Smooth muscle cell (in vitro differentiated cells): Measurements from ENCODE around the gene SRCAP. TPM values are rescaled to one million over a fixed set of nuclear protein-coding genes. Genes with fewer than 3 reads are reported as not detected.

Source experiments
- DNase-seq: peaks from one replicate; lab custom pipeline; 2025; ENCODE audit not compliant: unreplicated experiment; lab: John Stamatoyannopoulos, UW
- H2AFZ ChIP-seq: fragments of 200-600 bp; sonication (generic); 2 replicates; pipeline ENCODE4 v1.6.0; 2016; ENCODE audit warnings: antibody characterized with exemption, low read depth, mild to moderate bottlenecking
- H3F3A ChIP-seq: fragments of 200-600 bp; sonication (generic); 2 replicates; pipeline ENCODE4 v1.6.0; 2017; ENCODE audit warnings: antibody characterized with exemption, low read depth
- H3K27ac ChIP-seq: fragments of 200-600 bp; sonication (generic); 2 replicates; pipeline ENCODE4 v1.5.1; 2016; ENCODE audit warnings: low read depth, mild to moderate bottlenecking
- H3K27me3 ChIP-seq: fragments of 200-600 bp; sonication (generic); 2 replicates; pipeline ENCODE4 v1.6.1; 2016; ENCODE audit warnings: low read depth, mild to moderate bottlenecking
- H3K36me3 ChIP-seq: fragments of 200-600 bp; sonication (generic); 2 replicates; pipeline ENCODE4 v1.5.1; 2016; ENCODE audit warnings: low read depth
- H3K4me1 ChIP-seq: fragments of 200-600 bp; sonication (generic); 2 replicates; pipeline ENCODE4 v1.5.1; 2016; ENCODE audit warnings: low read depth
- H3K4me2 ChIP-seq: fragments of 200-600 bp; sonication (generic); 2 replicates; pipeline ENCODE4 v1.6.0; 2016; ENCODE audit warnings: mild to moderate bottlenecking
- H3K4me3 ChIP-seq: fragments of 200-600 bp; sonication (generic); 2 replicates; pipeline ENCODE4 v1.5.1; 2016; ENCODE audit warnings: mild to moderate bottlenecking
- H3K79me2 ChIP-seq: fragments of 200-600 bp; sonication (generic); 2 replicates; pipeline ENCODE4 v1.6.0; 2016; ENCODE audit warnings: low read depth, mild to moderate bottlenecking
- H3K9ac ChIP-seq: fragments of 200-600 bp; sonication (generic); 2 replicates; pipeline ENCODE4 v1.6.0; 2016; ENCODE audit warnings: low read depth
- H3K9me3 ChIP-seq: fragments of 200-600 bp; sonication (generic); replicated peaks from 2 replicates; pipeline ENCODE4 v1.5.1; 2016; ENCODE audit warnings: low read depth
- H4K20me1 ChIP-seq: fragments of 200-600 bp; sonication (generic); 2 replicates; pipeline ENCODE4 v1.6.0; 2016; ENCODE audit warnings: low read depth
- WGBS: methylation state at CpG from one replicate; pipeline ENCODE4 v1.1.7; 2016; ENCODE audit warnings: low lambda C conversion rate; 5-methylcytosine and 5-hydroxymethylcytosine counted together
- polyA plus RNA-seq: library from polyadenylated mRNA; unstranded; fragments of >200 nt; fragmentation: Nextera tagmentation; extraction: Ambion mirVana; gene quantifications from 2 replicates; pipeline ENCODE4 v1.2.1, GENCODE V29; 2016
- total RNA-seq: library from RNA; depleted of rRNA; stranded (reverse); fragments of >200 nt; gene quantifications from 2 replicates; pipeline ENCODE4 v1.2.3, GENCODE V29; 2014
- TF ChIP-seq, protein P1 (sequence below): fragments of 200-600 bp; sonication (generic); IDR thresholded peaks from 2 replicates; pipeline ENCODE4 v1.5.1; 2017; ENCODE audit warnings: borderline replicate concordance, mild to moderate bottlenecking, antibody characterized with exemption; ENCODE audit not compliant: insufficient read depth, poor library complexity, severe bottlenecking

The SRCAP gene
- total and polyA plus RNA-seq, 2 experiments from 2014 or later: 9.0 to 14.5 TPM

DNA sequence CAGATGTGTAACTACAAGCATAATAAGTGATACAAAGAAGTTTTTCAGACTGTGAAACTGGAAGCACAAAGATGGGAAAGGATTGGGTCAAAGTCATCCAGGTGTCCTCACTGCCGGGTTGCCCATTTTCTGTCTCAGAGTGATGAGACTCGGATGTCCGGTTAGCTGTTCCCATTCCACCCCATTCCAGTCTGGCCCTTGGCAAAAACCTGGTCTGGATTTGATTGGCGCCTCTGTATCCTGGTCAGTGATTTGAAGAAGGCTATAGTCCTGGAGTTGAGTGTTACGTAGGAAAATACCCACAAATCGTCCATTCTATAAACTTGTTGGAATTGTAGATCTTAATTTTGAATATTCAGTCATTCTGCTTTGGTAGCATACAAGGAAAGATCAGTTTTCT, 29.4 kb downstream of the SRCAP start:
- DNase-seq: no peak
- no peak overlapping the region for H3K4me3 ChIP-seq
- H3K9me3 ChIP-seq: no peaks in the 10 kb centered on the region
- H3F3A ChIP-seq: no peaks in the 10 kb centered on the region
- H3K27me3 ChIP-seq: no peaks in the 10 kb centered on the region
- H3K27ac ChIP-seq: no peak overlapping the region
- TF ChIP-seq, protein P1, sequence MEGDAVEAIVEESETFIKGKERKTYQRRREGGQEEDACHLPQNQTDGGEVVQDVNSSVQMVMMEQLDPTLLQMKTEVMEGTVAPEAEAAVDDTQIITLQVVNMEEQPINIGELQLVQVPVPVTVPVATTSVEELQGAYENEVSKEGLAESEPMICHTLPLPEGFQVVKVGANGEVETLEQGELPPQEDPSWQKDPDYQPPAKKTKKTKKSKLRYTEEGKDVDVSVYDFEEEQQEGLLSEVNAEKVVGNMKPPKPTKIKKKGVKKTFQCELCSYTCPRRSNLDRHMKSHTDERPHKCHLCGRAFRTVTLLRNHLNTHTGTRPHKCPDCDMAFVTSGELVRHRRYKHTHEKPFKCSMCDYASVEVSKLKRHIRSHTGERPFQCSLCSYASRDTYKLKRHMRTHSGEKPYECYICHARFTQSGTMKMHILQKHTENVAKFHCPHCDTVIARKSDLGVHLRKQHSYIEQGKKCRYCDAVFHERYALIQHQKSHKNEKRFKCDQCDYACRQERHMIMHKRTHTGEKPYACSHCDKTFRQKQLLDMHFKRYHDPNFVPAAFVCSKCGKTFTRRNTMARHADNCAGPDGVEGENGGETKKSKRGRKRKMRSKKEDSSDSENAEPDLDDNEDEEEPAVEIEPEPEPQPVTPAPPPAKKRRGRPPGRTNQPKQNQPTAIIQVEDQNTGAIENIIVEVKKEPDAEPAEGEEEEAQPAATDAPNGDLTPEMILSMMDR: no peak
- peaks cover 39% of the 10 kb centered on the region for H3K36me3 ChIP-seq
- H3K4me1 ChIP-seq: no peaks in the 10 kb centered on the region
- 93% methylated on average over 6 of the region's 6 CpGs for WGBS
- no peak overlapping the region for H3K4me2 ChIP-seq
- peaks cover 27% of the 10 kb centered on the region for H3K79me2 ChIP-seq
- no peak overlapping the region for H2AFZ ChIP-seq
- peaks cover 16% of the 10 kb centered on the region for H4K20me1 ChIP-seq
- no peak overlapping the region for H3K9ac ChIP-seq

DNA sequence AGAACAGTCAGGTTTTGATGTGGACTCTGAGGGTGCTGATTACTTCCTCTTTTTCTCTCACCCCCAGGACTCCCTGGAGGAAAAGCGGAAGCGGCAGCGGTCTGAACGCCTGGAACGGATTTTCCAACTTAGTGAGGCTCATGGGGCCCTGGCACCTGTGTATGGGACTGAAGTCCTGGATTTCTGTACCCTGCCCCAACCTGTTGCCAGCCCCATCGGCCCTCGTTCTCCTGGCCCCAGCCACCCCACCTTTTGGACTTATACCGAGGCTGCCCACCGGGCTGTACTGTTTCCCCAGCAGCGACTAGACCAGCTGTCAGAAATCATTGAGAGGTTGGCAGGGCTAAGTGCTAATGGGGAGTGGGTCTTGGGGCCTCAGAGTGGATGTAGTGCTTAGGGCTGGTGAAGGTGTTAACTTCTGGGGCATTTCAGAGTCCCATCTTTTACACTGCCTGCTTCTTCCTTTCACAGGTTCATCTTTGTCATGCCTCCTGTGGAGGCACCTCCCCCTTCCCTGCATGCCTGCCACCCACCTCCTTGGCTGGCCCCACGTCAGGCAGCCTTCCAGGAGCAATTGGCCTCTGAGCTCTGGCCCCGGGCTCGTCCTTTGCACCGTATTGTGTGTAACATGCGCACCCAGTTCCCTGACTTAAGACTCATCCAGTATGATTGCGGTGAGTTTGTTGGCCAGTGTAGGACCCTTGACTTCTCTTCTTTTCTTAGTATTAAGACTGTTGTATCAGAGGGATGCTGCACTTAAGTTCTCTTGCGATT, 30.1 kb downstream of the SRCAP start:
- TF ChIP-seq, protein P1: no peak
- no peaks in the 10 kb centered on the region for H3K4me1 ChIP-seq
- H3K4me3 ChIP-seq: no peak overlapping the region
- no peaks in the 10 kb centered on the region for H3K27me3 ChIP-seq
- peaks cover 41% of the 10 kb centered on the region for H3K36me3 ChIP-seq
- no peaks in the 10 kb centered on the region for H3K9me3 ChIP-seq
- 96% methylated on average over 17 of the region's 17 CpGs for WGBS
- H4K20me1 ChIP-seq: peaks cover 16% of the 10 kb centered on the region
- no peaks in the 10 kb centered on the region for H3F3A ChIP-seq
- no peak overlapping the region for H3K27ac ChIP-seq
- no peak overlapping the region for H3K4me2 ChIP-seq
- peaks cover 27% of the 10 kb centered on the region for H3K79me2 ChIP-seq
- H2AFZ ChIP-seq: no peak overlapping the region
- no peak overlapping the region for H3K9ac ChIP-seq
- no peak for DNase-seq

DNA sequence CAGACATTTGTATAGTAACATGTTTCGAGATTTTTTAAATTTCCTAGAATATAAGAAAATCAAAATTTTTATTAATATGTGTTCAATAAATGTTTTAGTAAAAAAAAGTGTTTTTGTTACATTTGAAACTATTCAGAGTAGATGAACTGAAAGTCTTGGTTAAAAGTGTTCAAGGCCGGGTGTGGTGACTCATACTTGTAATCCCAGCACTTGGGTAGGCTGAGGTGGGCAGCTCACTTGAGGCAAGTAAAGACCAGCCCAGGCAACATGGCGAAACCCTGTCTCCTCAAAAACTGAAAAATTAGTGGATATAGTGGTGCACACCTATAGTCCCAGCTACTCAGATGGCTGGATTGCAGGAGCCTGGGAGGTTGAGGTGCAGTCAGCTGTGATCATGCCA, 32.4 kb downstream of the SRCAP start:
- H3K36me3 ChIP-seq: peaks cover 33% of the 10 kb centered on the region
- no peaks in the 10 kb centered on the region for H3F3A ChIP-seq
- no peak overlapping the region for H3K4me2 ChIP-seq
- DNase-seq: no peak
- H3K9ac ChIP-seq: no peak overlapping the region
- H3K4me3 ChIP-seq: no peak overlapping the region
- no peaks in the 10 kb centered on the region for H3K27me3 ChIP-seq
- peaks cover 10% of the 10 kb centered on the region for H4K20me1 ChIP-seq
- 78% methylated on average over 3 of the region's 3 CpGs for WGBS
- TF ChIP-seq, protein P1: no peak
- no peak overlapping the region for H2AFZ ChIP-seq
- H3K79me2 ChIP-seq: peaks cover 18% of the 10 kb centered on the region
- no peaks in the 10 kb centered on the region for H3K9me3 ChIP-seq
- no peak overlapping the region for H3K27ac ChIP-seq
- no peaks in the 10 kb centered on the region for H3K4me1 ChIP-seq
